Endothelial cell of umbilical vein (primary cell): ENCODE results near the gene HSPB8. TPM values are rescaled to one million over a fixed set of nuclear protein-coding genes. Genes with fewer than 3 reads are reported as not detected.

Source experiments
- BruUV-seq: library from RNA; stranded (reverse); fragments of 400-500 nt; replicated peaks from 2 replicates; lab custom pipeline; 2021; lab: Mats Ljungman, UMichigan
- CTCF ChIA-PET: fragments of 300-600, 350-600 bp; sonication (Branson Sonifier 250); formaldehyde crosslinking; loops from one replicate; lab custom pipeline; 2021; ENCODE audit warnings: antibody characterized with exemption, inconsistent platforms; lab: Charles Lee
- POLR2A ChIA-PET: fragments of 300-600, 350-600 bp; sonication (Branson Sonifier 250); formaldehyde crosslinking; loops from one replicate; lab custom pipeline; 2021; ENCODE audit warnings: antibody characterized with exemption, inconsistent platforms; lab: Charles Lee
- DNase-seq: peaks from one replicate; pipeline ENCODE4 v3.0.0-alpha.2; 2011; ENCODE audit warnings: low read depth, low spot score
- FAIRE-seq: peaks from 2 replicates; lab custom pipeline; 2011; peaks lifted over from hg19 to GRCh38; lab: Jason Lieb, UNC
- H2AFZ ChIP-seq: 2 replicates; pipeline ENCODE4 v1.6.0; 2012; ENCODE audit warnings: low read depth, low read length, control low read depth, inconsistent platforms
- H3K27ac ChIP-seq: 2 replicates; pipeline ENCODE4 v1.5.1; 2011; ENCODE audit warnings: low read depth, mild to moderate bottlenecking, control low read depth, low read length, moderate library complexity; ENCODE audit not compliant: insufficient read depth
- H3K27me3 ChIP-seq, 2 experiments: 2 replicates each; pipeline versions ENCODE4 v1.6.0 to v1.6.1; 2011; ENCODE audit warnings: low read length in 2 of 2, mixed read lengths in 1 of 2; ENCODE audit not compliant: control insufficient read depth in 2 of 2, insufficient read depth in 2 of 2
- H3K36me3 ChIP-seq, 2 experiments: 2 replicates in 1 of 2; 3 replicates in 1 of 2; pipeline ENCODE4 v1.5.1; 2011; ENCODE audit warnings: low read length in 2 of 2, mild to moderate bottlenecking in 1 of 2, moderate library complexity in 1 of 2; ENCODE audit not compliant: control insufficient read depth in 2 of 2, insufficient read depth in 2 of 2; ENCODE audit errors: extremely low read depth in 1 of 2
- H3K4me1 ChIP-seq: 3 replicates; pipeline ENCODE4 v1.5.1; 2011; ENCODE audit warnings: mild to moderate bottlenecking, low read length; ENCODE audit not compliant: control insufficient read depth, insufficient read depth; ENCODE audit errors: extremely low read depth
- H3K4me2 ChIP-seq: 2 replicates; pipeline ENCODE4 v1.6.1; 2011; ENCODE audit warnings: low read length, control low read depth, mixed read lengths; ENCODE audit not compliant: insufficient read depth
- H3K4me3 ChIP-seq, 3 experiments: fragments of 200-600 bp in 1 of 3; sonication (generic), shearing (Covaris generic) in 1 of 3; replicated peaks in 1 of 3; 2 replicates each; pipeline ENCODE4 v1.5.1; 2011 to 2016; ENCODE audit warnings: control low read depth in 3 of 3, low read length in 3 of 3, mild to moderate bottlenecking in 2 of 3, inconsistent platforms in 1 of 3, low read depth in 1 of 3, moderate library complexity in 1 of 3; ENCODE audit not compliant: insufficient read depth in 1 of 3
- H3K79me2 ChIP-seq: 2 replicates; pipeline ENCODE4 v1.6.0; 2012; ENCODE audit warnings: low read length, inconsistent platforms; ENCODE audit not compliant: control insufficient read depth, insufficient read depth
- H3K9ac ChIP-seq: replicated peaks from 2 replicates; pipeline ENCODE3; 2011; ENCODE audit warnings: low read length, control low read depth; ENCODE audit not compliant: insufficient read depth; ENCODE audit errors: extremely low read depth
- H3K9me1 ChIP-seq: replicated peaks from 3 replicates; pipeline ENCODE4 v1.6.0; 2011; ENCODE audit warnings: mild to moderate bottlenecking, low read length; ENCODE audit not compliant: control insufficient read depth, insufficient read depth; ENCODE audit errors: extremely low read depth
- H3K9me3 ChIP-seq: replicated peaks from 2 replicates; pipeline ENCODE4 v1.5.1; 2012; ENCODE audit warnings: low read length, inconsistent platforms; ENCODE audit not compliant: control insufficient read depth, insufficient read depth
- H4K20me1 ChIP-seq: replicated peaks from 2 replicates; pipeline ENCODE3; 2011; ENCODE audit warnings: mild to moderate bottlenecking, low read length; ENCODE audit not compliant: control insufficient read depth, insufficient read depth; ENCODE audit errors: extremely low read depth
- CTCF ChIP-seq, 2 donors: IDR thresholded peaks; 1 replicate in 1 of 2; 2 replicates in 1 of 2; pipeline ENCODE4 v1.5.1; 2011; ENCODE audit warnings: low read length in 2 of 2, mild to moderate bottlenecking in 2 of 2, moderate library complexity in 2 of 2, control low read depth in 1 of 2, inconsistent platforms in 1 of 2, low read depth in 1 of 2; ENCODE audit not compliant: insufficient read depth in 1 of 2; ENCODE audit errors: extremely low read depth in 1 of 2
- EZH2 ChIP-seq: IDR thresholded peaks from 2 replicates; pipeline ENCODE4 v1.6.1; 2012; ENCODE audit warnings: borderline replicate concordance, low read depth, mild to moderate bottlenecking, moderate library complexity, low read length, inconsistent platforms; ENCODE audit not compliant: severe bottlenecking
- GATA2 ChIP-seq: IDR thresholded peaks from 2 replicates; pipeline ENCODE4 v1.7.0; 2011; ENCODE audit warnings: low read depth, mild to moderate bottlenecking, moderate library complexity, mixed read lengths, low read length; ENCODE audit not compliant: insufficient read length, insufficient read depth
- JUN ChIP-seq: IDR thresholded peaks from 2 replicates; pipeline ENCODE4 v1.6.1; 2011; ENCODE audit warnings: borderline replicate concordance, low read depth; ENCODE audit not compliant: insufficient read length, insufficient read depth
- MAX ChIP-seq: IDR thresholded peaks from 2 replicates; pipeline ENCODE4 v1.6.1; 2011; ENCODE audit not compliant: insufficient read depth, insufficient read length
- MYC ChIP-seq: IDR thresholded peaks from one replicate; pipeline ENCODE4 v1.6.1; 2011; ENCODE audit warnings: mild to moderate bottlenecking, low read depth, low read length
- POLR2A ChIP-seq: IDR thresholded peaks from 2 replicates; pipeline ENCODE4 v1.6.1; 2012; ENCODE audit warnings: low read depth, mild to moderate bottlenecking, control low read depth, low read length
- POLR2AphosphoS5 ChIP-seq: IDR thresholded peaks from 2 replicates; pipeline ENCODE4 v1.6.1; 2012; ENCODE audit warnings: low read depth, mild to moderate bottlenecking, control low read depth, low read length, moderate library complexity; ENCODE audit not compliant: insufficient read depth
- dilution Hi-C: fragments of 300-500 bp; cut with MboI; formaldehyde crosslinking; loops from one replicate; pipeline ENCODE4 v1.15.0; 2019; ENCODE audit warnings: low sequenced_read_pairs; ENCODE audit not compliant: extremely low pct_ligation_motif_present
- intact Hi-C: fragments of 100-400 bp; cut with micrococcal nuclease; formaldehyde crosslinking; loops from one replicate; pipeline ENCODE4 v1.10.0; 2022
- polyA plus RNA-seq, 4 experiments: library from polyadenylated mRNA; depleted of rRNA in 3 of 4; stranded (reverse) in 3 of 4; unstranded in 1 of 4; fragments of >200 nt; gene quantifications; 2 replicates each; pipeline versions ENCODE4 v1.2.1 to v1.2.3, GENCODE V29; 2011 to 2012; ENCODE audit warnings: missing spikeins in 1 of 4
- total RNA-seq: library from RNA; stranded (reverse); gene quantifications from 2 replicates; pipeline ENCODE4 v1.2.3, GENCODE V29; 2021

The HSPB8 gene
- total and polyA plus RNA-seq, 2 donors (not counting 3 experiments of a cell fraction or from before 2014, with no cell fraction given): 10.8 to 14.7 TPM

GRCh38 chr12:119206348-119207062 is 27.8 kb downstream of the HSPB8 start:
- no peak for FAIRE-seq
- no peaks in the 10 kb centered on the region for H3K36me3 ChIP-seq

More at GRCh38 chr12:119206348-119207062, 27.8 kb downstream of the HSPB8 start:
- Histone ChIP-seq H3K4me3 (no peak overlapping the region), H3K9ac (no peak overlapping the region), H3K27ac (no peak overlapping the region), H3K4me1 (no peaks in the 10 kb centered on the region), H3K4me2 (no peak overlapping the region), H3K9me3 (no peaks in the 10 kb centered on the region), H3K27me3 (no peaks in the 10 kb centered on the region), H4K20me1 (no peaks in the 10 kb centered on the region), H3K9me1 (no peaks in the 10 kb centered on the region), H3K79me2 (no peaks in the 10 kb centered on the region), H2AFZ (no peak overlapping the region)
- CTCF ChIA-PET: no interaction called here
- no TSS peak for BruUV-seq
- no peak for TF ChIP-seq EZH2
- TF ChIP-seq GATA2: no peak
- no peak for TF ChIP-seq POLR2AphosphoS5
- TF ChIP-seq MYC: no peak
- TF ChIP-seq MAX: no peak
- TF ChIP-seq CTCF (IDR thresholded peaks at IDR 0.05; ENCODE audit: extremely low read depth in 1 of 2, insufficient read depth in 1 of 2, low read depth in 1 of 2, low read length in 2 of 2): no peak
- TF ChIP-seq POLR2A: no peak
- TF ChIP-seq JUN: no peak
- POLR2A ChIA-PET: no interaction called here
- intact Hi-C loops: no loop called here
- dilution Hi-C loops: no loop called here
- no peak for DNase-seq
